ENCODE results near the gene SLC45A3. TPM values are rescaled to one million over a fixed set of nuclear protein-coding genes. Genes with fewer than 3 reads are reported as not detected.

Gene SLC45A3
- total and polyA plus RNA-seq, 5 donors = 1.5 to 3.6 (median 2.1) TPM

DNA sequence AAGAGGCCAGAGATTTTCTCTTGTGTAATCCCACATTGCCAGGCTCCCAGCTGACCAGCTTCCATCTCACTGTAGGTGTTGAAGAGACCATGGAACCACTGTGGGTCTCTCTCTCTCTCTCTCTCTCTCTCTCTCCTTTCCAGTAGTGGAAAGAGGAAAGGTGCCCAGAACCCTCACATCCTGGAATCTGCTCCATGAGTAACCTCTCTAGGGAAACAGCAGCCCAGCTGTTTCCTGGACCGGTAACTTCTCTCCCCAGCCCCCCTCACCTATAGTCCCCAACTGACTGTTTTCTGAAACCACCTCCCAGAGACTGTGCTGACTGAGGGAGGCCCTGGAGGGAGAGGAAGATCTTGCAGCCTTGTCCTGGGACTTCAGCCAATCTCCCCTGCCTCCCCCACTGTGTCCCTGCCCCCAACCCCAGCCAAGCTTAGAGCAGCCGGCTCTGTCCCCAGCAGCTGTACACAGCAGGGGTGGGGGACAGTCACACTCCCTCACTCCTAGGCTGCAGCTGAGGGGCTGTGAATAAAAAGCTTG, 20.6 kb upstream of the SLC45A3 start:
- Histone ChIP-seq H3K4me3 (ENCODE audit: low read length) (no peak overlapping the region), H3K27ac (ENCODE audit: low read length) (no peak overlapping the region), H3K4me1 (ENCODE audit: control insufficient read depth, insufficient read depth, low read length) (peaks cover 8% of the 10 kb centered on the region), H3K27me3 (ENCODE audit: control insufficient read depth, insufficient read depth) (no peaks in the 10 kb centered on the region), H3K9me3 (ENCODE audit: control insufficient read depth, low read length) (no peaks in the 10 kb centered on the region)
- peak; percentile 62 to 73 for ATAC-seq
- intact Hi-C loops (cut with DNase I) = loop anchor here in 1 of 4 donors (5.0 kb wide), 1 partner anchor 44 kb away; no protein-coding TSS in a partner anchor
- DNase-seq = peak in 1 of 3 donors; percentile 69
- WGBS = 6% methylated on average over 2 of the region's 2 CpGs

DNA sequence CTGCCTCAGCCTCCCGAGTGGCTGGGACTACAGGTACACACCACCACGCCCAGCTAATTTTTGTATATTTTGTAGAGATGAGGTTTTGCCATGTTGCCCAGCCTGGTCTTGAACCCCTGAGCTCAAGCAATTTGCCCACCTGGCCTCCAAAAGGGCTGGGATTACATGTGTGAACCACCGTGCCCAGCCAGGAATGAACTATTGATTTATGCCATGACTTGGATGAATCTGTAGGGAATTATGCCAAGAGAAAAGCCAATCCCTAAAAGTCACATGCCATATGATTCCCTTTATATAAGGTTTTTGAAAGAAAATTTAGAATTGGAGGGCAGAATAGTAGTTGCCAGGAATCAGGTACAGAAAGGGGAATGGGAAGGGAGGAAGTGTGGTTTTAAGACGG, 19.1 kb upstream of the SLC45A3 start:
- Histone ChIP-seq H3K4me3 (ENCODE audit: low read length) (no peak overlapping the region), H3K27ac (ENCODE audit: low read length) (no peak overlapping the region), H3K27me3 (ENCODE audit: control insufficient read depth, insufficient read depth) (no peaks in the 10 kb centered on the region), H3K4me1 (ENCODE audit: control insufficient read depth, insufficient read depth, low read length) (peaks cover 8% of the 10 kb centered on the region), H3K9me3 (ENCODE audit: control insufficient read depth, low read length) (no peaks in the 10 kb centered on the region)
- intact Hi-C loops (cut with DNase I) = no loop called here
- no peak for ATAC-seq
- DNase-seq = no peak
- WGBS = 92% methylated on average over 4 of the region's 4 CpGs

DNA sequence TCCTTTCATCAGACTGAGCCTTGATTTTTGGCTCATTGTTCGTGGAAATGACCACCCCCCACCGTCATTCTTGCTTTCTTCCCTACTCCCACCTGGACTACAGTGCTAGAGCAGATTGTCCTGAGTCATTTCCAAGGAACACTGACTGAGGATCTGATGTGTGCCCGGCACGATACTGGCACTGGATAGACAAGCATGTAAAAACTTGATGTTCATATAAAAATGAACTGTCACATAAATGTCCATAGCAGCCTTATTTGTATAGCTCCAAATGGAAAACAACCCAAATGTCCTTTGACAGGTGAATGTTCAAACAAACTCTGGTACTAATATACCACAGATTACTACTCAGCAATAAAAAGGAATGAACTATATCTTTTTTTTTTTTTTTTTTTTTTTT, 18.6 kb upstream of the SLC45A3 start:
- Histone ChIP-seq H3K4me1 (ENCODE audit: control insufficient read depth, insufficient read depth, low read length) (peaks cover 8% of the 10 kb centered on the region), H3K27ac (ENCODE audit: low read length) (no peak overlapping the region), H3K4me3 (ENCODE audit: low read length) (no peak overlapping the region), H3K27me3 (ENCODE audit: control insufficient read depth, insufficient read depth) (no peaks in the 10 kb centered on the region), H3K9me3 (ENCODE audit: control insufficient read depth, low read length) (no peaks in the 10 kb centered on the region)
- intact Hi-C loops (cut with DNase I) = no loop called here
- no peak for DNase-seq
- 85% methylated on average over 4 of the region's 4 CpGs for WGBS
- no peak for ATAC-seq

DNA sequence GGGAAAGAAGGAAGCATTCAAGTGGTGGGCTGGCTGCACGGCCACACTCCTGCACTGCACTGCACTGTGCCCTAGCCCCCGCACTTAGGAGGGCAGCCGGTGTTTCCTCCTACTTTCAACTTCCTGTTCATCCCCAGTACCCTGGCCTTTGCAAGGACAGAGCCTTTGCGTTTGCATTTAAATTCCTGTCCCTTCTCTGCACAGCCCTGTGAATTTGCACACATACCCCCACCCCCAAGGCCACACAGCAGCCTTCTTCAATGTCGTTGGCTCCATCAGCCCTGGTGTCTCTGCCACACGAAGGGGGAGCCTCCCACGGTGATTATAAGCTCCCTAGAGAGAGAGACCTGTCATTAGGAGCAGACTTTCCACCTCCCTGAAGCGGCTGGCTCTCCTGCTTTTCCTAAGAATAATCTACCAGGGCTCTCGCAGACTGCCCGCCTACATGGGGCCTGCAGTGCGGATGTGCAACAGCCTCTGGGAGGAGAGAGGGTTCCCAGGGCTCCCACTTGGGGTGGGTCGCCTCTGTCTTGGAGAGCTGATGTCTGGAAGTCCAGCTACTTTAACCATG, 13.2 kb upstream of the SLC45A3 start:
- 54% methylated on average over 12 of the region's 12 CpGs for WGBS
- no peak for ATAC-seq

DNA sequence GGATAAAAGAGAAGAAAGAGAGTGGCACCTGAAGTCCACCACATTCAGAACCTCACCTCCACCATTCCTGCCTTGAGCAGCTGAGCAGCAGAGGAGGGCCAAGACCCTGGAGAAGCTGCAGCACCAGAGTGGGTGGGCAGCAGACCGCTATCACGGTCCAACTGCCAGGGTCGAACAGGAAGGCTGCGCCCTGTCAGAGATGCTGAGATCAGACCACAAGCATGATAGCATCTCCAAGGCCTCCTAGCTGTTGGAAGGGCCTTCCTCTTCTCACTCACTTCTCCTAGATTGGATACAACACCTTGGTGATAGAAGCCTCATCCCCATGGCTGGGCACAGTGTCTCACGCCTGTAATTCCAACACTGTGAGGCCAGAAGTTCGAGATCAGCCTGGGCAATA, 12.1 kb upstream of the SLC45A3 start:
- Histone ChIP-seq H3K4me3 (ENCODE audit: low read length) (no peak overlapping the region), H3K4me1 (ENCODE audit: control insufficient read depth, insufficient read depth, low read length) (no peaks in the 10 kb centered on the region), H3K27me3 (ENCODE audit: control insufficient read depth, insufficient read depth) (no peaks in the 10 kb centered on the region), H3K27ac (ENCODE audit: low read length) (no peak overlapping the region), H3K9me3 (ENCODE audit: control insufficient read depth, low read length) (no peaks in the 10 kb centered on the region)
- no peak for ATAC-seq
- intact Hi-C loops (cut with DNase I) = no loop called here
- DNase-seq = no peak
- WGBS = 92% methylated on average over 6 of the region's 6 CpGs

More for the DNA sequence above, 13.2 kb upstream of the SLC45A3 start:
- intact Hi-C loops (cut with DNase I) = no loop called here
- H3K4me3 ChIP-seq (ENCODE audit: low read length) = no peak overlapping the region
- no peak for DNase-seq
- no peaks in the 10 kb centered on the region for H3K4me1 ChIP-seq (ENCODE audit: control insufficient read depth, insufficient read depth, low read length)
- H3K27me3 ChIP-seq (ENCODE audit: control insufficient read depth, insufficient read depth) = no peaks in the 10 kb centered on the region
- H3K27ac ChIP-seq (ENCODE audit: low read length) = no peak overlapping the region
- H3K9me3 ChIP-seq (ENCODE audit: control insufficient read depth, low read length) = no peaks in the 10 kb centered on the region

DNA sequence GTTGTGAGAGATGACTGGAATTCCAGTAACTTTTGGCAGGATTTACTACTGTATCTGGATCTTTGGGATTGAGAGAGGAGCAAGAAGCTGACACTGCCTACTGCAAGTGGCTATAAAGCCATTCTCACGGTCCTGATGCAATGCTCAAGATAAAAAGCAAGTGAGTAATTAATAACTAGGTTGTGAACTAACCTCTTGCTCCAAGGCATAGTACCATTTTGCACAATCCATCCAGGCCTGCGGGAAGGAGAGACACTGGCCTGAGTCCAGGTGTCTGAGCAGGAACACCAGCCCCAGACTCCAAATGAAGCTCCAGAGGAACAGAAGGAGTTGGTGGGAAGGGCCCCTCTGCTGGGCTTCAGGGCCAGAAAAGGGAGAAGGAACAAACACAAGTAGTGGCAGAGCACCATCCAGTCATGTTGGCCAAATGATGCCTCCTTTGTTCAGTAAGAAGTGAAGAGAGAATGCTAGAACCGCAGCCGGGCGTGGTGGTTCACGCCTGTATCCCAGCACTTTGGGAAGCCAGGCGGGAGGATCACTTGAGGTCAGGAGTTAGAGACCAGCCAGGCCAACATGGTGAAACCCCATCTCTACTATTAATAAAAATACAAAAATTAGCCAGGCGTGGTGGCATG, 9.9 kb upstream of the SLC45A3 start:
- 87% methylated on average over 8 of the region's 8 CpGs for WGBS
- no peaks in the 10 kb centered on the region for H3K9me3 ChIP-seq (ENCODE audit: control insufficient read depth, low read length)
- no peaks in the 10 kb centered on the region for H3K4me1 ChIP-seq (ENCODE audit: control insufficient read depth, insufficient read depth, low read length)
- no peak overlapping the region for H3K4me3 ChIP-seq (ENCODE audit: low read length)
- ATAC-seq (no peak), DNase-seq (no peak)
- no peaks in the 10 kb centered on the region for H3K27me3 ChIP-seq (ENCODE audit: control insufficient read depth, insufficient read depth)
- no peak overlapping the region for H3K27ac ChIP-seq (ENCODE audit: low read length)
- intact Hi-C loops (cut with DNase I) = no loop called here

DNA sequence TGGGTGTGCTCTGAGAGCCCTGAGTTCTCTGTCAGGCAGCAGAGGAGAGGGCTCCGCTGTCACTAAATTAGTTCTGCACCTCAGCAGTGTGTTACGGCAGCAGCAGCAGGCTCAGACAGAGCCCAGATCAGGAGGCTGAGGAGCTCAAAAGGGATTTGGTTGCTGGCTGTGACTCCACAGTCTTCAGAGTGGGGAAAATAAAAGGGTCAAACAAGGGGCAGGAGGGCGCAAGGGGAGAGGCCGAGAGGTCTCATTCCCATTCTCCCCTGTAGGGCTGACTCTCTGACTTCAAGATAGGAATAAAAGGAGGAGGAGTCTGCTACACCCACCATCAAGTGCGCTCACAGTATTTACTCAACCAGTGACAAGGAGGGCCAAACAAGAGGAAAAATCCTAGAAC, 9.2 kb upstream of the SLC45A3 start:
- WGBS = 88% methylated on average over 5 of the region's 5 CpGs
- no peaks in the 10 kb centered on the region for H3K9me3 ChIP-seq (ENCODE audit: control insufficient read depth, low read length)
- intact Hi-C loops (cut with DNase I) = no loop called here
- H3K4me3 ChIP-seq (ENCODE audit: low read length) = no peak overlapping the region
- DNase-seq (no peak), ATAC-seq (no peak)
- no peaks in the 10 kb centered on the region for H3K4me1 ChIP-seq (ENCODE audit: control insufficient read depth, insufficient read depth, low read length)
- H3K27me3 ChIP-seq (ENCODE audit: control insufficient read depth, insufficient read depth) = no peaks in the 10 kb centered on the region
- H3K27ac ChIP-seq (ENCODE audit: low read length) = no peak overlapping the region

DNA sequence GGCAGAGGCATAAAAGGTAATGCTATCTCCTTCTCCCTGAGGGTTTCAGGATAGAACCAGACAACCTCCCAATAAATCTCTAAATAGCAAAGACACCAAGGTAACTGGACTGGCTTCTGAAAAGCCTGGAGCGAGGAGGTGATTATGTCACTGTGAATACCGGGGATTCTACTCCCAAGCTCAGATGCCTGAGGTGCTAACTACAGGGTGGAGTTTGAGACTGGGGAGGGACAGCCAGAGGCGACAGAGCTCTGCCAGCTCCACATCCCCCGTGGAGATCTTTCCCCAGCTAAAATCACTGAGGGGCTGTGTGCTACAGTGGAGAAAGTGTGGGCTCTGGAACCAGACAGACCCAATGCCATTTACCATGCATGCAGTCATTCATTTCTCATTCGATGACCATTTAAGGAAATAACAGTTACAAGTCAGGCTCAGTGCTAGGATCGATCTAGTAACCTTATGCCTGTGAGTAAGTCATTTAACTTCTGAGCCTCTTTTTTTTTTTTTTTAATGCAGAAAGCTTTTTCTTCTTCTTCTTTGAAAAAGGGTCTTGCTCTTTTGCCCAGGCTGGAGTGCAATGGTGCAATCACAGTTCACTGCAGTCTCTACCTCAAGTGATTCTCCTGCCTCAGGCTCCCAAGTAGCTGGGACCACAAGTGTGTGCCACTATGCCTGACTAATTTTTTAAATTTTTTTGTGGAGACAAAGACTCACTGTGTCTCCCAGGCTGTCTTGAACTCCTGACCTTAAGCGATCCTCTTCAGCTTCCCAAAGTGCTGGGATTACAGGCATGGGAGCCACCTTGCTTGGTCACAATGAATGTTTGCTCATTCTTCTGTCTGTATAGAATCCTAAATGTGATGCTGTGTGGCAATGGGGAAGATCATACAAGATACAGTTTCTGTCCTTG, 8.1 kb upstream of the SLC45A3 start:
- H3K27ac ChIP-seq (ENCODE audit: low read length) = no peak overlapping the region
- 75% methylated on average over 7 of the region's 7 CpGs for WGBS
- ATAC-seq (no peak), DNase-seq (no peak)
- H3K9me3 ChIP-seq (ENCODE audit: control insufficient read depth, low read length) = no peaks in the 10 kb centered on the region
- H3K4me1 ChIP-seq (ENCODE audit: control insufficient read depth, insufficient read depth, low read length) = no peaks in the 10 kb centered on the region
- no peak overlapping the region for H3K4me3 ChIP-seq (ENCODE audit: low read length)
- intact Hi-C loops (cut with DNase I) = no loop called here
- no peaks in the 10 kb centered on the region for H3K27me3 ChIP-seq (ENCODE audit: control insufficient read depth, insufficient read depth)

DNA sequence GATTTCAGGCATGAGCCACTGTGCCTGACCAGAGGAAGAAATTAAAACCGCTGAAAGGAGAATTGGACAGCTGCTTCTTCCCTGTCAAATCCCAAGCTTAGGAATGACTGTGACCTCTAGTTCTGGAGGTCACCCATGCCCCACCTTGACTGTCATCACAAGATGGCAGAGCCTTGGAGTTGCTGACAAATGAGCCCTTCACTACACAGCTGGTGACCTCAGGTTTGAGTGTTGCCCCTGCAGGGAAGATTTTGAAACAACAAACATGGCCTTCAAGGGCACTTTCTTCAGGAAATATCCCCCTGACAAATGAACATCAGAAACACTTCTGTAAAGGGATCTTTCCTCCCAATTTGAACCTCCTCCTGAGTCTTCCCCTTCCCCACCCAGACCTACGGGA, 6.9 kb upstream of the SLC45A3 start:
- ATAC-seq (no peak), DNase-seq (no peak)
- Histone ChIP-seq H3K9me3 (ENCODE audit: control insufficient read depth, low read length) (no peaks in the 10 kb centered on the region), H3K27ac (ENCODE audit: low read length) (no peak overlapping the region), H3K27me3 (ENCODE audit: control insufficient read depth, insufficient read depth) (no peaks in the 10 kb centered on the region), H3K4me3 (ENCODE audit: low read length) (no peak overlapping the region), H3K4me1 (ENCODE audit: control insufficient read depth, insufficient read depth, low read length) (no peaks in the 10 kb centered on the region)
- WGBS = 78% methylated on average over 2 of the region's 2 CpGs
- intact Hi-C loops (cut with DNase I) = no loop called here

DNA sequence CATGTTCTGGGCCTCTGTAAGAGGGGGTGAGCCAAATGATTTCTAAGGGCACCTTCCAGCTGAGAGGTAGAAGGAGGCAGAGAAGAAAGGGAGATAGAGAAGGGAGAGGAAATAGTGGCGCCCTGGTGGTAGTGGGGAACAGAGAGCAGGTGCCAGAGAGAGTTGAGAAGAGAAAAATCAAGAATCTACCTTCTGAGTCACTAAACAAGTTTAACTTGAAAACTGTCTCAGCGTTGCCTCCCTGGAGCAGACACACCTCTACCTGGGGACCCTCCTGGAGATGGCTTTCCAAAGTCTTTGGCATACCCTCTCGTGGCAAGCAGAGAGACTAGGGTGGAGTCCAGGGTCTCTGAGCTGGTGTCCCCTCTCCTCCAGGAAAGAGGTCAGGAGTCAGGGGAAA, 1.1 kb upstream of the SLC45A3 start:
- WGBS = 85% methylated on average over 3 of the region's 3 CpGs
- Histone ChIP-seq H3K4me3 (ENCODE audit: low read length) (no peak overlapping the region), H3K4me1 (ENCODE audit: control insufficient read depth, insufficient read depth, low read length) (peaks cover 3% of the 10 kb centered on the region), H3K27me3 (ENCODE audit: control insufficient read depth, insufficient read depth) (no peaks in the 10 kb centered on the region), H3K27ac (ENCODE audit: low read length) (no peak overlapping the region), H3K9me3 (ENCODE audit: control insufficient read depth, low read length) (no peaks in the 10 kb centered on the region)
- DNase-seq (no peak), ATAC-seq (no peak)
- intact Hi-C loops (cut with DNase I) = no loop called here

Data from right cardiac atrium (tissue), 5 donors.